Activated B cell treated with CpG ODN at 0.5 μM for 24 hours (primary cell): ENCODE measurements around the gene KCTD11. TPM values are rescaled to one million over a fixed set of nuclear protein-coding genes. Genes with fewer than 3 reads are reported as not detected.
A peak's percentile ranks its signal among the peaks of the same experiment; 100 is the strongest.

Source experiments
- ATAC-seq: fragments of 200-7000 bp; cut with Tn5 transposase; one replicate; pipeline ENCODE4 v1.10.0; 2021; ENCODE audit warnings: low read depth, mild to moderate bottlenecking, moderate library complexity
- CTCF ChIA-PET: fragments of 350-600 bp; sonication (Branson Sonifier 250); formaldehyde crosslinking; loops from one replicate; lab custom pipeline; 2021; ENCODE audit warnings: antibody characterized with exemption; lab: Charles Lee
- POLR2A ChIA-PET: fragments of 350-600 bp; sonication (Branson Sonifier 250); formaldehyde crosslinking; loops from one replicate; lab custom pipeline; 2021; ENCODE audit warnings: antibody characterized with exemption; lab: Charles Lee
- DNase-seq: peaks from one replicate; pipeline ENCODE4 v3.0.0; 2022
- H3K27ac Mint-ChIP-seq: one replicate; pipeline ENCODE4 v1.8.0; 2020; ENCODE audit warnings: mixed read lengths
- H3K27me3 Mint-ChIP-seq: one replicate; pipeline ENCODE4 v1.8.0; 2021; ENCODE audit warnings: mixed read lengths
- H3K36me3 Mint-ChIP-seq: one replicate; pipeline ENCODE4 v1.8.0; 2021; ENCODE audit warnings: low read depth, mixed read lengths
- H3K4me1 Mint-ChIP-seq: one replicate; pipeline ENCODE4 v1.8.0; 2021; ENCODE audit warnings: mixed read lengths
- H3K4me3 Mint-ChIP-seq: one replicate; pipeline ENCODE4 v1.8.0; 2020; ENCODE audit warnings: mild to moderate bottlenecking, mixed read lengths
- H3K9me3 Mint-ChIP-seq: one replicate; pipeline ENCODE4 v1.8.0; 2020; ENCODE audit warnings: mixed read lengths
- CTCF ChIP-seq: fragments of 200-600 bp; IDR thresholded peaks from one replicate; pipeline ENCODE4 v1.8.0; 2022; ENCODE audit warnings: antibody characterized with exemption, mild to moderate bottlenecking
- intact Hi-C: fragments of 100-400 bp; cut with micrococcal nuclease; formaldehyde crosslinking; loops from one replicate; pipeline ENCODE4 v1.15.1; 2024
- total RNA-seq: library from RNA; stranded (reverse); gene quantifications from 2 replicates; pipeline ENCODE4 v1.2.3, GENCODE V29; 2022

Gene KCTD11
- total RNA-seq, 1 donor from 2014 or later = 7.8 TPM

- ATAC-seq = no peak
- DNase-seq = no peak
- H3K4me3 Mint-ChIP-seq = no peak within 1 kb of the TSS
- peaks cover 10% of the 10 kb centered on the region for H3K4me1 Mint-ChIP-seq
- no peaks in the 10 kb centered on the region for H3K36me3 Mint-ChIP-seq
- CTCF ChIA-PET = no interaction called here
- no peak within 1 kb of the TSS for H3K27ac Mint-ChIP-seq
- intact Hi-C loops = no loop called here
- TF ChIP-seq CTCF = no peak
- peaks cover 4% of the 10 kb centered on the region for H3K9me3 Mint-ChIP-seq
- POLR2A ChIA-PET = no interaction called here
- peaks cover 32% of the 10 kb centered on the region for H3K27me3 Mint-ChIP-seq
Observed at GRCh38 chr17:7380855-7381683, 29.1 kb downstream of the KCTD11 start, which contains the start of gene TNK1. TNK1 (plus strand) TSS chr17:7381089; CDS start chr17:7382927, 1,838 bp downstream.

GRCh38 chr17:7382901-7383300, 30.9 kb downstream of the KCTD11 start:
- Mint-ChIP-seq H3K36me3 (peaks cover 2% of the 10 kb centered on the region), H3K4me1 (peaks cover 10% of the 10 kb centered on the region), H3K27ac (no peak overlapping the region), H3K4me3 (no peak overlapping the region), H3K9me3 (peaks cover 4% of the 10 kb centered on the region), H3K27me3 (peaks cover 29% of the 10 kb centered on the region)
- TF ChIP-seq CTCF = no peak
- DNase-seq (no peak), ATAC-seq (no peak)
- intact Hi-C loops = no loop called here
- ChIA-PET POLR2A (interaction anchor here (1.0 to 1.9 kb wide), 3 partner anchors 11 to 53 kb away, joined by 3 to 7 read pairs (median 4); partner anchors contain the start of genes ACAP1, PLSCR3 and TMEM102), CTCF (no interaction called here)

GRCh38 chr17:7383371-7383741, 31.4 kb downstream of the KCTD11 start:
- DNase-seq (no peak), ATAC-seq (no peak)
- ChIA-PET CTCF (interaction anchor here (1.4 kb wide), 1 partner anchor 28 kb away, joined by 4 read pairs; the partner anchor contains the start of gene TMEM95), POLR2A (interaction anchor here (1.0 to 2.0 kb wide), 9 partner anchors 11 to 200 kb away, joined by 3 to 27 read pairs (median 4); partner anchors contain the start of genes ACAP1, MPDU1, PLSCR3 and POLR2A)
- Mint-ChIP-seq H3K27ac (no peak overlapping the region), H3K36me3 (peaks cover 2% of the 10 kb centered on the region), H3K27me3 (peaks cover 29% of the 10 kb centered on the region), H3K9me3 (peaks cover 4% of the 10 kb centered on the region), H3K4me1 (peaks cover 10% of the 10 kb centered on the region), H3K4me3 (no peak overlapping the region)
- intact Hi-C loops = no loop called here
- TF ChIP-seq CTCF = no peak

GRCh38 chr17:7383742-7384488, 32.0 kb downstream of the KCTD11 start:
- peak; percentile 98 for ATAC-seq
- Mint-ChIP-seq H3K4me3 (peak overlapping the region; percentile 86), H3K4me1 (peaks cover 10% of the 10 kb centered on the region), H3K27ac (peak overlapping the region; percentile 80), H3K36me3 (peaks cover 5% of the 10 kb centered on the region), H3K9me3 (peaks cover 4% of the 10 kb centered on the region), H3K27me3 (peaks cover 29% of the 10 kb centered on the region)
- CTCF ChIA-PET = interaction anchor here (1.4 kb wide), 1 partner anchor 28 kb away, joined by 4 read pairs; the partner anchor contains the start of gene TMEM95
- POLR2A ChIA-PET = interaction anchor here (0.6 to 2.0 kb wide), 15 partner anchors 10 to 304 kb away, joined by 3 to 27 read pairs (median 4); partner anchors contain the start of genes ACAP1, MPDU1, NEURL4 and PLSCR3
- DNase-seq = peak; percentile 82
- intact Hi-C loops = loop anchor here (1.0 to 2.0 kb wide), 5 partner anchors 10 to 100 kb away; partner anchors contain the start of genes PLSCR3, POLR2A, TMEM102 and TMEM256
- TF ChIP-seq CTCF = no peak
